ENCODE data around the gene NDST1.

- TF ChIP-seq CTCF (IDR thresholded peaks at IDR 0.05; ENCODE audit: insufficient read depth, low read length) (no peak), POLR2AphosphoS5 (IDR thresholded peaks at IDR 0.05; ENCODE audit: low read depth) (no peak), REST (IDR thresholded peaks at IDR 0.05; ENCODE audit: insufficient replicate concordance, low read depth) (no peak), GABPA (IDR thresholded peaks at IDR 0.05; ENCODE audit: low read depth) (no peak)
Measured at GRCh38 chr5:150511578-150512367, 3.8 kb downstream of the NDST1 start.

Data from HL-60 (cell line).